GM21515 (cell line): Measurements from ENCODE around the gene FAM151A.

Experiments used
- ATAC-seq: cut with Tn5 transposase; IDR thresholded peaks from one replicate; pipeline ENCODE4 v1.9.1; 2021; ENCODE audit not compliant: unreplicated experiment

FAM151A gene

DNA sequence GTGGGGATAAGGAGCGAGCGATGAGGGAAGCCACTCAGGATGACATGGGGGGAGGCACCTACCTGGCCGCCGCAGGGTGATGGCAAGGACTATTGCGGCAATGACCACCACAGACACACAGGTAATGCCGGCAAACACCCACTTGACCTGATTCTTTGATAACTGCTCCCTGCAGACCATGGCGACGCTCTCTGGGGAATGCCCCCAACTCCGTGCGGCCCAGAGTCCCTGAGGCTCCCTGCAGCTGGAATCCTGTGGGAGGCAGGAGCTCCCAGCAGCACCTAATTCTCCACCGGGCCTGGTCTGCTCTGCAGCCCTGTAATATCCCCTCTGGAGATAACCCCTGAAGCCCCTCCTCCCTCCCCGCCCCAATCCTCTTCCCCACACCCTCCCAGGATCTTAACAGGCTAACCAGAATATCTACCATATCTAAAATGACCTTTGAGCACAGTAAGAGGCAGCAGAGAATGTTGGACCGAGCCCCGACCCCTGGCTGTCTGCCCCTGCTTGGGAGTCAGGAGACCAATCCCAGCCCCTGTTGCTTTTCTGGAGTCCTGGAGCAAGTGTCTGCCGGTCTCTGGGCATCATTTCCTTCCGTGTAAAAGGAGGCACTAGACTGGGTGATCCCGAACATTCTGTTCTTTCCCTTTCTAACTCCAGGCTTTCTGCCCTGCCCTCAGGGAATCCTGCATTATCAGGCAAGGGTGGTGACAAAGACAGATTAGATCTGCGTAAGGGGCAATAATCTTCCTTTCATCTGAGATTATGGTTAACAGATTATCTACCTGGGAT lies at the start of gene FAM151A:
TSS of gene FAM151A (minus strand) at position 310 of the 792 bp plus-strand sequence. CDS start at position 180, 130 bp downstream.
- no peak for ATAC-seq

DNA sequence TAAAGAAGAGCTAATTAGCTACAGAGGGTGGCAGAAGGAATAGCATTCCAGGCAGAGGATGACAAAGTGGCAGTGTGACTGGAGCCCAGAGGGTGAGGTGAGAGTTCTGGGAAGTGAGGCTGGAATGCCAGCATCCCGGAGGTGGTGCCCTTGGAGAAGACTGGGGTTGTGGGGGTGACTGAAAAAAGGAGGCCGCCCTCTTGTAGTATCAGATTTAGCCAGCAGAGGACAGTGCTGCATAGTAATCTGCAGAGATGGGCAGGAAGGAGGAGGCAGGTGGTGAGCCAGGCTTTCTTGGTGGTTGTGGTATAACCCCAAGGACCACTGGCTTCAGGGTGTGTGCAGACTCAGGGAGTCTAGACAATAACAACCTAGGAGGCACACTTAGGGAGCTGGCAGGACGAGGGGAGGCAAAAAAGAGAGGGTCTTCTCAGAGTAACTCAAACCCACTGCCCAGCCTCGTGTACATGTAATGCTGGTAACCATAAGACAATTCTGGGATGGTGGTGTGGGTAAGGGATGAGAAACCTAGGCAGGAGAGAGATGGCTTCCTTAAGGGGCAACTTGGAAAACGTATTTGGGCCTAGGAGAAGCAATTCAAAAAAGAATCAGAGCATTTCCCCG lies 48.8 kb upstream of the FAM151A start:
- ATAC-seq, result peak; percentile 63

DNA sequence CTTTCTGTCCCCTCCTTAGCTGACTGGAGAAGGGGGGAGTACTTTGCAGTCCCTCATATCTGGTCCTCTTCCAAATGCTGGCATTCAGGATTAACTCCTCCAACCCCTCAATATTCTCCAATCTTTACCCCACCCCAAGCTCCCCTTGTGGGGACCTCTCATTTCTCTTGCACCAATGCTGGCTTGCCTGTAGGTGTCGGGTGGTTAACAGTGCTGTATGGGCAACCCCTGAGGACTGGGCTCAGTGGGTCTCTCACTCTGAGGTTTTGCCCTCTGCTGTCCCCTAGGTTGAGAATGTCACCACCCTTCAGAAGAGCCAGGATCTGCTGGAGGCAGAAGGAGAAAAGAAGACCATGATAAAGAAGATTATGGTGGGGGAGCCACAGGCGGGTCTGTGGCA lies 45.2 kb upstream of the FAM151A start:
- no peak for ATAC-seq

DNA sequence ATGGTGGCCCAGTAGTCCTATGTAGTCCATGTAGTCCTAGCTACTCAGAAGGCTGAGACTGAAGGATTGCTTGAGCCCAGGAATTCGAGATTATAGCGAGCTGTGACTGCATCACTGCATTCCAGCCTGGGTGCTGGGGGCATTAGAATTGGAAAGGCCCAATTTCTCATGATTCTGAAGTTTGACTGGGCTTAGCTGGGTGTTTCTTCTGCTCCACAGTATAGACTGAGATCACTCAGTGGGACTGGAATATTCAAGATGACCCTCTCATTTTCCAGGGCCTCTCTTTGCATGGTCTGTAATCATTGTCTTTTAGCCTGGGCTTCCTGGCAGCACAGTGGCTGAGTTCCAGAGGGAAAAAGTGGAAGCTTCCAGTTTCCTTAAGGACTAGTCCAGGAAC lies 44.5 kb upstream of the FAM151A start:
- ATAC-seq, result no peak

DNA sequence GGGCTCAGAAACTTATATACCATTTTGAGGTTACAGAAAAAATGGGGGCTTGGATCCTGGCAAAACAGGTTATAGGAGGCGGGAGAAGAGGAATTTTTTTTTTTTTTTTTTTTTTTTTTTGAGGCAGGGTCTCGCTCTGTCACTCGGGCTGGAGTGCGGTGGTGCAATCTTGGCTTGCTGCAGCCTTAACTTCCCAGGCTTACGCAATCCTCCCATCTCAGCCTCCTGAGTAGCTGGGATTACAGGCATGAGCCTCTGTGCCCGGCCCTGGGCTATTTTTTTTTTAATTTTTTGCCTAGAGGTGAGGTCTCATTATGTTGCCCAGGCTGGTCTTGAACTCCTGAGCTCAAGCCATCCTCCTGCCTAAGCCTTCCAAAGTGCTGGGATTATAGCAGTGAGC lies 43.0 kb upstream of the FAM151A start:
- ATAC-seq, result no peak

DNA sequence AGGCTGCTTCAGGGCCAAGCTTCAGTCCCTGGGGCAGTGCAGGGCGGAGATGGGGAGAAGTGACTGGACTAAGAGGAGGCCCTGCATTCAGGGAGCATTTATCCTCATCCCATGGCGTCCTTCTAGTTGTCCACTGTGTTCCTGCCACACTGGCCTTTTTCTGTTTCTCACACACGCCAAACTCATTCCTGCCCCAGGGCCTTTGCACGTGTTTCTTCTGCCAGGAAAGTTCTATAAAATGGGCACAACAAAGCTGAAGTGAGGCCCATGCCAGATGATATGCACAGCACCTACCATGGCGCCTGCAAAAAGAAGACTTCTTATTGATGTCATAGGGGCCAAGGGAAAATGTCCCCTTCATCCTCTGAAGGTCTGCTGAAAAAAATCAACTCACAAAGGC lies 42.5 kb upstream of the FAM151A start:
- no peak for ATAC-seq

DNA sequence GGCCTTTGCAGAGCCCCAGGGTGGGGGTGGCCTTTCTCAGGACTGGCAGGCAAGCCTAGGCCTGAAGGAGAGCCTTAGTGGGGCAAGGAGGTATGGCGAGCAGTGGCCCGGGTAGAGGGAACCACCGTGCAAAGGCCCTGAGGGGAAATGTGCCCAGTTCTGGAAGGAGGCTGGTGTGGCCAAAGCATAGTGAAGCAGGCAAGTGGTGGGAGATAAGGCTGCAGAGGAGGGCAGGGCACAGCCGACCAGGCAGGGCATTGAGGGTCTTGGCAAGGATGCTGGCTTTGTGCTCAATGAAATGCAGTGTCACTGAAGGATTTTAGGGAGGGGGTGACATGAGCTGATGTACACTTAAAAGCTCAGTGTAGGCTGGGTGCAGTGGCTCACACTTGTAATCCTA lies 41.0 kb upstream of the FAM151A start:
- ATAC-seq, result no peak

DNA sequence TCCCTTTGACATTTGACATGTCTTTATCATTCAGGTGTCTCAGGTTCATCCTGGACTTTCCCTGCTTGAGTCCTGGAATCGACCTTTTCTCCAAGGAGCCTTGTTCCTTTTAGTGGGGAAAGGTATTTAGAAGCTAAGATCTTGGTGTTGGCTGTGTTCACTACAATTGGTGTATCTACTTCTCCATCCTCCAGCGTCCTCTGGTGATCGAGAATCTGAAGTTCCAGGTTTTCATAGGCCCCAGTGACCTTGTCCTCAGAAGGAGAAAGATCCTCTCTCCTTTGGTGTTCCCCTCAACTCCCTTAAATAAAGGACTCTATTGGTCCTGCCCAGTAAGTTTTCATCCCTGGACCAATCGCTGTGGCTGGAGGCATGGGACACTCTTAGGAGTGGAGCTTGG lies 40.4 kb upstream of the FAM151A start:
- no peak for ATAC-seq

DNA sequence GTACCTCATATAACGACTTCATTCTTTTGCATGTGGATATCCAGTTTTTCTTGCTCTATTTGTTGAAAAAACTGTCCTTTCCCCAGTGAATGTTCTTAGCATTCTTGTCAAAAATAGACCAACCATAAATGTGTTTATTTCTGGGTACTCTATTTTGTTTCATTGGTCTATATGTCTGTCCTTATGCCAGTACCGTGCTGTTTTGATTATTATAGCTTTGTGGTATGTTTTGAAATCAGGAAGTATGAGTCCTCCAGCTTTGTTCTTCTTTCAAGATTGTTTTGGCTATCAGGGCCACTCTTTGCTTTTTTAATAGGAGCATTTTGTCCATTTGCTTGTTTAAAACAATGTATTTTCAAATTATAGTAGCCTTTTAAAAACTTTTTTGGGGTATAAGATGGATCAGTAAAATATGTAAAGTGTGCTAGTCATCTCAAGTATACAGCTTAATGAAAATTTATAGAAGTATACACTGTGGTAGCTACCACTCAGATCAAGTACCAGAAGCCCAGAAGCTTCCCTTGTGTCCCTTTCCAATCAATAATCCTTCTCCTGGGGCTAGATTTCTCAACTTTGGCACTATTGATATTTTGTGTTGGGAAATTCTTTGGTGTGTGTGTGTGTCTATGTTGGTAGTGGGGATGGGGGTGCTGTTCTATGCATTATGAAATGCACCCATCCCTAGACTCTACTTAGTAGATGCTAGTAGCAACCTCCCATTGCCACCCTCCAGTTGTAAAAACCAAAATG lies 35.0 kb upstream of the FAM151A start:
- no peak for ATAC-seq

DNA sequence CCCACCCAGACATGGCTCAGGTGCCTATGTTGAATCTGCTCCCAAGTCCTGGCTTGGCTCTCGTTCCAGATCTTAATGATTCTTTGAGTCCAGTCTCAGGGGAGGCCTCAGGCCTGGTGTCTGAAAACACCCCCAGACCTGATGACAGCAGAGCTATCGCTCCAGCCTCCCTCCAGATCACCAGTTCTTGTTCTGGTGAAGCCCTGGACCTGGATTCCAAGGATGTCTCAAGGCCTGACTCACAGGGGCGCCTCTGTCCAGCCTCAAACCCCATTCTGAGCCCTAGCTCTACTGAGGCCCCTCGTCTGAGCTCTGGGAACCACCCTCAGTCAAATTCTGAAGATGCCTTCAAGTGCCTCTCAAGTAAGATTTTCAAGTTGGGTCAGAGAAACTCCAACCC lies 29.7 kb upstream of the FAM151A start:
- no peak for ATAC-seq

DNA sequence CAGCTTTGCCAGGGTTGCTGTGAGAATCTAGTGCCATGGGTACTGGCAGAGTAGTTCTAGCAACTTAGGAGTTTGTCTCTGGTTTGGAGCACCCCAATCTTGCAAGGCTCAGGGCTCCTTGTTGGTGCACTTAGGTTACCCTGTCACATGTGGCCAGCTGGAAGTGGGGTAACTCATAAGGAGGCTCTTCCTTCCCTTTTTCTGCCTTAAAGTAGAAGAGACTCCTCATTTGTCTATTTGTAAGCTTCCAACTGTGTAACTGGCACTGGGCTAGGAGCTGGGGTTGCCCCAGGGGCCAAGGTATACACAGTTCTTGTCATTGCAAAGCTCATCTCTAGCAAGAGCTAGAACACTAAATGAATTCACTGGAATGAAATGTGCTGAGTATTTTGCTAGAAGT lies 28.8 kb upstream of the FAM151A start:
- ATAC-seq, result no peak

DNA sequence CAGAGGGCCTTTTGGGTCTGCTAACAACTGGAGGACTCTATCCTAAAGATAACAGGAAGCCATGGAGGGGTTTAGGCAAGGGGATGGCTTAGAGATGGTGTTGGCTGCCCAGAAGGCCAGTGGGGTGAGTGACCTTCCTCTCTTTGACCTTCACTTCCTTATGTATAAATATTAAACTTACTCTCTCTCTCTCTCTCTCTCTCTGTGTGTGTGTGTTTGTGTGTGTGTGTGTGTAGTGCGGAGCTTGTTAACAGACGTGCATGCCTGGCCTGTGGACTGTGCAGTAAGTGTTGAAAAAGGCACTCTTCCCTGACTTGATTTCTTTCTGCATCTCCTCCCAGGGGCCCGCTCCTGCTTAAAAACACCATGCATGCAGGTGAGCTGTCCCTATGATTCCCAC lies 28.3 kb upstream of the FAM151A start:
- no peak for ATAC-seq

DNA sequence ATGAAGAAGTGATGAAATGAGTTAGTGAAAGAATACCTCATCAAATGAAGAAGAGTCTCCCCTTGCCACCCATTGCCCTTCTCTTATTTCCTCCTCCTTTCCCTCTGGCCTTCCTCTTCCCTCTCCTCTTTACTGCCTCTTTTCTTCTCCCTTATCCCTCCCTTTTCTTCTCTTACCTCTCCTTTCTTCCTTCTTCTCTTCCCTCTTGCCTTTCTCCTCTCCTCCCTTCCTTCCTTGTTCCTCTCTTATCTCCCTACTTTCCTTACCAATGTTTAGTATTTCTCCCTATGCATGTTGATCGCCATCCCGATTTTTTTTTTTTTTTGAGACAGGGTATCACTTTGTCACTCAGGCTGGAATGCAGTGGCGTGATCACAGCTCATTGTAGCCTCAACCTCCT lies 27.1 kb upstream of the FAM151A start:
- ATAC-seq, result no peak

DNA sequence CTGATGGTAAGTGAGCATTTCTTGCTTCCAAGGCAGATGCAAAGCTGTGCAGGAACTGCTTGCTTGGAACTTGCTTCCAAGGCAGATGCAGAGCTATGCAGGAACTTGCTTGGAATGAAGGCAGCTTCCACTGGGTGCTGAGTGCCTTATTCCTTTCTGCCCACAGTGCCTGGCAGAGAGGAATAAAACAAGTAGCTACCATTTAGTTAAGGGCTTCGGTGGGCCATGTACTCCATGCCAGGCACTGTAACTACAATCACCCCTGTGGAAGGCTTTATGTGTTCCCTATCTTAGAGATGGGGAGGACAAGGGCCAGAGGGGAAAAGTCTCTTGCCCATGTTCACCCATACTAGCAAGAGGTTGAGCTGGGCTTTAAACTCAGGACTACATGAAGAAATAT lies 26.6 kb upstream of the FAM151A start:
- ATAC-seq, result no peak

DNA sequence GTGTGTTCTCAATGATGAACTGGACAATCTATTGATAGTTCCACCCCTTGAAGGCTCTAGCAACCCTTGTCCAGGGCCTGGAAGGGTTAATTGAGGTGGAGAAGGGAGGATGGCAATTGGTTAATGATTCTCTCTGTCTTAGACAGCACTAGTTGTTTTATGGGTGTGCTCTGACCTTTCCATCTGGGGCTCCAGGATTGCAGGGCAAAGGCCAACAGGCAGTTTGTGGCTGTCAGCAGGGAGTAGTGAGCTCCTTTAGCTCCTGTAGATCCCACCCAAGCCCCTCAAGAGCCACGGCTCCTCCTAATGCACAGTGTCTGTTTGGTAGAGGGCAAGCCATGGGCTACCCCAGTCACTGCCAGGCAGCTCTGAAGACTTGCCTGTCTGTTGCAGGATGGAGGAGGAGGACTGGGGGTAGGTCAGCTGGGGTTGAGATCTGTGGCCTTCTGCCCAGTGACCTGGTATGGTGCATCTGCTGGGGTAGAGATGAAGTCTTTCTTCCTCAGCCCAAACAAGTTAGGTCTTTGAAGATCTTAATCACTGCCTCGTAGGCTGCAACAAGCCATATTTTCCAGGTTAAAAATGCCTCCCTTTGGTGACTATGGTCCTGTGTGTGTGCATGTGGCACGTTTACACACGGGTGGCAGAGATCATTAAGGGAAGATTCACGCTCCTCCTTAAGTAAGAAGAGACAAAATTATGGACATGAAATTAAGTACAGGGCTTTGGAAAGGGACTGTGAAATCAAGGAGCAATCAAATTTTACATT lies 26.0 kb upstream of the FAM151A start:
- ATAC-seq, result no peak

DNA sequence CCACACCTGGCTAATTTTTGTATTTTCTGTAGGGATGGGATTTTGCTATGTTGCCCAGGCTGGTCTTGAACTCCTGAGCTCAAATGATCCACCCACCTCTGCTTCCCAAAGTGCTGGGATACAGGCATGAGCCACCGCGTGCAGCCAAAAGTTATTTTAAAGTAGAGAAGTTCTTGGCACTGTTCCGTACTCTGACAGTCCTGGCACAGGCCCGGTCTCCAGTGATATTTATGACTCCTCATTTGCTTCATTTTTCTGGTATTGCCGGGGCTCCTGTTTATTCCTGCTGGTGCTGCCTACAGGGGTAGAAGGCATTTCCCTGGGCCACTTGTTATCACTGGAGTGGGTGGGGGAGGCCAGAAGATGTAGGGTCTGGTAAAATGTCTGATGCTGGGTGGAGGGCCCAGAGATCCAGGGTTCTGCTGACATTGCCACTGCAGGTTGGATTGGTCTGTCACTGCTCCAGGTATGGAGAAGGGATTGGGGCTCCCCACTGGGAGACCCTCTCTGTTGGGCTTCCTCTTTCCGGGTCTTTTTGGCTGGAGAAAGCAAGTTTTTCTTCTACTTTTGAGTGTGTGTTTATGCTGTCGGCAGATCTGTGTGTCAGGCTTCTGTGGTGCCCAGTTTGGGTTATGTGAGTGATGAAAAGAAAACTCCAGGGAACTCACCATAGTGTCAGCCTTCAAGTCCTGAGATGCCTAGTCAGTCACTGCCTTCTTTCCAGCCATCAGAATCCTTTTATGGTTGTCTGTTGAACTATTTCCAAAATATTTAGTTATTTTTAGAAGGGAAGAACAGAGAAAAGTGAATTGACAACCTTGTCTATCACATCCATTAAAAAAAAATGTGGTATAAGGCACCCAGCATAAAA lies 22.7 kb upstream of the FAM151A start:
- no peak for ATAC-seq

DNA sequence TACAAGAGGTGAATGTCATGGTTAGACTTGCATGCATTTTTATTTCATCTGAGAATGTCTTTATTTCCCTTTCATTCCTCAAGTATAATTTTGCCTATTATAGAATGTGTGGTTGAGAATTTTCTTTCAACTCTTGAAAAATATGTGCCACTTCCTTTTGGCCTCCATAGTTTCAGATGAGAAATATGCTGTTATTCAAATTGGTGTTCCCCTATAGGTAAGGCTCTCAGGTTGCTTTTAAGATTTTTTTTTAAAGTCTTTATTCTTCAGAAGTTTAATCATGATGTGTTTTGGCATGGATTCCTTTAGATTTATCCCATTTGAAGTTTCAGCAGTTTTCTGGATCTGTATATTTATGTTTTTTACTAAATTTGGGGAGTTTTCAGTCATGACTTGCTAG lies 20.4 kb upstream of the FAM151A start:
- ATAC-seq, result no peak

DNA sequence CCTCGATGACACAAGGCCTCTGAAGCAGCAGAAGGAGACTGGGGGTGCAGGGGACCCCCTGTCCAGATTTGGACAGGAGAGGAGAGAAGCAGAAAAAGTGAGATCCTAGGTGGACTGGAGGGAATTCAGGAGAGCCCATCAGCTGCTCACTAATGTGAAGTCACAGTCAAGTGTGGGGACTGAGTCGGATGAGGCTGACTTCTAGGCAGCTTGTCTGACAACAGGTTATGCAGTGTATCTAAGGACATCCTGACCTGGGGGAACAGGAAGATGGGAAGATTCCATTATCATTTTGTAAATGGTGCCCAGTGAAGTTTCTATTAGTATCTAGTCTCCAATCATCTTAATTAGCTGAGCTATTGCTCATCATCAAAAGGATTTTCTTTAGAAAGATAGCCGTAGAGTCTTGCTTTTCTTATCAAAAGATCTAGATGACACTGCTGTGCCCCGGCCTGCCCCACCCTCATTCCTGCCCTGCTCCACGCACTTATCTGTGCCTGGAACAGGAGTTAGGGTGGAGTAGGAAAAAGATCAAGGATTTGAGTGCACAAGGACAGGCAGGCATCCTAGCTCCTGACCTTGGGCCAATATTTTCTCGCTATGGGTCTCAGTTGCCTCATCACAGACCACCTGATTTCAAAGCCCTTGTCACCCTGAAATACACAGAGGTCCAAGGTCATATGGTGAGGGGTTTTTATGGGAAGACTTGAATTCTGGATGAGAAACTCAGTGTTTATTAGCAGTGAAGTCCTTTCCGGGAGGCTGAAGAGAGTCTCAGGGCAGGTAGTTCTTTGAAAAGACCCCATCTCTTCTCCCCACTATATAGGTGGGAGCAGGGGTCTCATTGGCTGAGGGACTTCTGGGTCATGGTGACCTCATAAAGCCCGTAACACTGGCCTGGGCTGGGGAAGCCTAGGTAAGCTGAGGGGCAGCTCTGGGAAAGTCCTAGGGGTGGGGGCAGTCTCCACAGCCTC lies 17.8 kb upstream of the FAM151A start, which contains the start of gene MROH7:
TSS of gene MROH7 (plus strand) at position 924 of the 974 bp plus-strand sequence. CDS start 11,141 bp downstream, outside the sequence.
- no peak for ATAC-seq

DNA sequence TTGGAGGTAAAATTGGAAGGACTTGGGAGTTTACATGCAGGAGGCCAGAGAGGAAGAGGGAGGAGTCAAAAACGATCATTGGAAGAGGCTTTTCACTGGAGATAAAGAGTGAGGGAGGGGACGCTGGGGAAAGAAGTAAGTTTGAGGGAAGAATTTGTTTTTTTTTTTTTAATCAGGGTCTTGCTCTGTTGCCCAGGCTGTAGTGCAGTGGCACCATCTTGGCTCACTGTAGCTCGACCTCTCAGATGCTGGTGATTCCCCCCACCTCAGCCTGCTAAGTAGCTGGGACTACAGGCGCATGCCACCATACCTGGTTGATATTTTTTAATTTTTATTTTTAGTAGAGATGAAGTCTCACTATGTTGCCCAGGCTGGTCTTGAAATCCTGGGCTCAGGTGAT lies 17.0 kb upstream of the FAM151A start:
- no peak for ATAC-seq
